HG02970 (cell line): ENCODE data around the gene KRT14.
"Not testable (repeated sequence)": the region's sequence is repeated elsewhere in the genome, so short reads cannot be mapped to it uniquely, and the experiment has no call there.

Experiments used
- ATAC-seq: cut with Tn5 transposase; IDR thresholded peaks from one replicate; pipeline ENCODE4 v1.9.1; 2021; ENCODE audit warnings: mild to moderate bottlenecking, moderate library complexity, moderate number of reproducible peaks; ENCODE audit not compliant: unreplicated experiment, low FRiP score

KRT14 gene

DNA sequence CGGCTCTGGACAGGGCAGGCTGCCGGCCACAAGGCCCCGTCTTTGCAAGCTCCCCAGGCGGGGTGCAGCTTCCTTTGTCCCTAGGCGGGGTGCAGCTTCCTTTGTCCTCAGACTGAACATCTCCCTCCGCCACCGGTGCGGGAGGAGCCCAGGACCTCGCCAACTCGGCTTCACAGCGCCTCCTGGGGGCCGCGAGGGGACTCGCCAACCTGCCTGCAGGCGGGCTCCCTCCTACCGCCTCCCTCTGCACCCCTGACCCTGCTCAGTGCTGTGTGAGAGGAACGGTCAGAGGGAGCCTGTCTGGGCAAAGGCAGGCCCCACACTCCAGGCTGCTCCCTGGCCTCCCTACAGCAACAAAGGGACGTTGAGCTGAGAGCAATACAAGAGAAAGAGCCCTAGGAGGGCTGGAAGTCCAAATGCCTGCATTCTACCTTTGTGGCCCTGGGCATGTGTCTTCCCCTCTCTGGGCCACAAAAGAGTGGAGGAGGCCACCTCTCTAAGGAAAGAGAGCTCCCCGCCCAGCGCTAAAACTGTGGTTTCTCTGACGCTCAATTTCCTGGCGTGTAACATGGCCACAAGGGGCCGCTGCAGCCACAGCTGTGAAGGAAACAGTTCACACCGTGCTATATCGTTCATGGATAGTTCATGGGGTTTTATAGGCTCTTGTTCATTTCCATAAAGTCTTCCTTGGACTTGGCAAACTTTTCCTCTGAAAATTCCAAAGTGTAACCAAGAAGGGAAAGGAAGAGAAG lies 37.7 kb downstream of the KRT14 start:
- no peak for ATAC-seq

DNA sequence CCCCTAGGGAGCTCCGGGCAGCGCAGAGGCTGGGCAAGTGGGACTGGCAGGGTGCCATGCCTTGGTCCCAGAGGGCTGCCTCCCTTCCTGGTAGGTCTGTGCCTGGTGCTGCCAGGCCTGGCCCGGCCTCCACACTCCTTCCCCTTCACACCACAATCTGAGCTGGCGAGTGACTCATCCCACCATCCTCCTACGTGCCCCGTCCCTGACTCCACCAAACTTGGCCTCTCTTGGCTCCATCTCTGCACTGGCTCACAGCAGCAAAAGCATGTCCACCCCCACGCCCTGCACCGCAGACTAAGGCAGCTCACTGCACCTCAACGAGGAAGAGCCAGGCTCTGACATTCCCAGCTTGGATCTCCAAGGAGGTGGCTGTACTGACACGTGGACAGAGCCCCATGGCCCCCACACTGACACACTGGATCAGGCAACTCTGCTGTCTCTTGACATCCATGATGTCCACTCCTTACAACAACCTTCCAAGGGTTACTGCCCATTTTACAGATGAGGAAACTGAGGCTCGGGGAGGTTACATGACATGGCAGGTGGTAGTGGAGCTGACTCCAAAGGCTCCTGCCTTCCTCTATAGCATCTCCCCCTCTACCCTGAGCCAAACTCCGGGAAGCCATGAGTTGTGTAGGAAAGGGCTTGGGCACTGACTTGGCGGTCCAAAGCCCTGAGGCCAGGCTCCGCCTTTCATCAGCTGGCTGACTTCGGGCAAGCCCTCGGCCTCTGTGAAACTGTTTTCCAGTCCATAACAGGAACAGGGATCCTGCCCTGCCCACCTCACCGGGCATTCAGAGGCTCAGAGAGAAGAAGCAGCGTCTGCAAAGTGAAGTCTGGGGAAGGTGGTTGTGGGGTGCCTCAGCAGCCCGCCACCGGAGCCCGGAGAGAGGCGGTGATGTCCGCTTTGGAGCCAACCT lies 38.5 kb downstream of the KRT14 start:
- ATAC-seq, result no peak

DNA sequence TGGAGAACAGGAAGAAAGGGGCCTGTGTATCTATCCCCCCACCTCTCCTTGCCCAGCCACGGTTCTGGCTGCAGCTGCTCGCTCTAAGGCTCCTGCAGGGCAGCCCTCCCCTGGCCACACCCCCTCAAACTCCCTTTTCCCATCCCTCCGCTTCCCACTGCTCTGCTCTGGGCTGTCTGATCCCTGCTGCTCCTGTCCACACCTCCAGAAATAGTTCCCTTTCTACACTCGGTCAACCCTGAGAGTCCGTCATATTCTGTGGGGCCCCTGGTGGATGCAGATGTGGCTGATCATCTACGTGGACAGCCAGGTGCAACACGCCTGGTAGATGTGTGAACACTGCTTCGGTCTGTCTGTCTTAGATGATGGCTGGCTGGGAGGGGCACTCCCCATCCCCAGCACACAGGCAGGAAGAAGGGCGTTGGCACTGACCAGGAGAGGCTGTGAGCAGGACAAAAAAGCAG lies 39.3 kb downstream of the KRT14 start:
- no peak for ATAC-seq

DNA sequence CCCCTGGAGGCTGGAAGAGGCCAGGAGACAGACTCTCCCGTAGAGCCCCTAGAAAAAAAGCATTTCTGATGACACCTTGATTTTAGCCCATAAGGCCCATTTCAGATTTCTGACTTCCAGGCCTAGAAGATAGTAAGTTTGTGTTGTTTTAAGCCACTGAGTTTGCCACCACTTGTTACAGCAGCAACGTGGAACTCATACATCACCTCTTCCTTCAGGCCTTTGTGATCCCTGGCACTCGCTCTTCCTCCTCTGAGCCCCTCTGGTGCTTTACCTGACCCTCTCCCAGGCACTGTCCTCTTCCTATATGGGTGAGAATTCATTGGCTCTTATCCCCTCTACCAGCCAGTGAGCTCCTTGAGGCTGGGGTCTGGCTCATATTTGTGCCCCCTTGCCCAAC lies 39.9 kb downstream of the KRT14 start:
- no peak for ATAC-seq

DNA sequence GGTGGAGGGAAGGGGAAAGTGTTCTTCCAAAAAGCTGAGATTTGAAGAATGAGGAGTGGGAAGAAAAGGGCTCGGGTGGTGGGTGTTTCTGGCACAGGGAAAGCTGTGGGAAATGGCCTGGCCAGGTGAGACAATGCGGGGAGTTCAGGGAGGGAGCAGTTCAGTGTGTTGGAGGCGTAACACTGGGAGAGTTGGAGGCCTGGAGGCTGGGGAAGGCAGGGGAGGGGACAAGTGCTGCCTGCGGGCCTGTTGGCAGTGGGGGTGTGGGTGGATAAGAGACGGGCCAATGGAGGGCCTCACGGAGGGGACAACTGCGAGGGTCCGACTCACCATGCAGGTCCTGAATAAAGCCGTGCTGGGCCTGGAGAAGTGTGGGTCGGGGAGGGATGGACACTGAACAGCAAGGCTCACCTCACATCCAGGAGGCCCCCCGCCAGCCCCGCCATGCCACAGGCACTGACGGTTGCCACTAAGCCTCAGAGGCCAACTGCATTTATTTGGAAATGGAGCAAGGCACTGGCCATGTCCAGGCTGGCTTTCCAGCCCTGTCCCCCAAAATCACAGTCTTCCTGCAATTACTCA lies 40.8 kb downstream of the KRT14 start:
- ATAC-seq, result no peak

DNA sequence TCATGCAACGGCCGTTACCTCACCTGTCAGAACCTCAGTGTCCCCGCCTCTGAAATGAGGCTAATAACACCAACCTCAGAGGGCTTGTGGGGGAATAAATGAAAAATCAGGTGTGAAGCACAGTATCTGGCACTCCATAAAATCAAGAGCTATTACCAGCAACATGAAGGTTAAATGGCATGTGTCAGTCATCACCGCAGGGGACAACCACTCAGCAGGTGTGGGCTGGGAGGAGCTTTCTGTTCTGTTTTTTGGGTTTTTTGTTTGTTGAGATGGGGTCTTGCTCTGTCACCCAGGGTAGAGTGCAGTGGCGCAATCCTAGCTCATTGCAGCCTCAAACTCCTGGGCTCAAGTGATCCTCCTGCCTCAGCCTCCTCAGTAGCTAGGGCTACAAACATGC lies 41.8 kb downstream of the KRT14 start:
- no peak for ATAC-seq

DNA sequence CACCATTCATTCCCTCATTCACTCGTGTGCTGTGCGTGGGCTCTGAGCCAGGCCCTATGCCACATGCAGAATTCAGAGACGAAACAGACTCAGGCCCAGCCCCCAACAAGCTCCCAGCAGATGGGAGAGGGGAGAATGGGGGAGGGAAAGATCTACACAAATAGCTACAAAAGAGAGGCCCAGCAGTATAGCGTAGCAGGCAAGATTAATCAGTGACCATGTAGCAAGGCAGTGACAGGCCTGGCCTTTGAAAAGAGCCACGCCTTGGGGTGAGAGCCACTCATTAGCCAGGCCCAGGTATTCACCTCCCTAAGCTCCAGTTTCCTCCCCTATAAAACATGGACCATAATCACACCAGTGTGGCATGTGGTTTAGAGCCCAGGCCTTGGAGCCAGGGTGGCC lies 42.2 kb downstream of the KRT14 start:
- ATAC-seq, result no peak

DNA sequence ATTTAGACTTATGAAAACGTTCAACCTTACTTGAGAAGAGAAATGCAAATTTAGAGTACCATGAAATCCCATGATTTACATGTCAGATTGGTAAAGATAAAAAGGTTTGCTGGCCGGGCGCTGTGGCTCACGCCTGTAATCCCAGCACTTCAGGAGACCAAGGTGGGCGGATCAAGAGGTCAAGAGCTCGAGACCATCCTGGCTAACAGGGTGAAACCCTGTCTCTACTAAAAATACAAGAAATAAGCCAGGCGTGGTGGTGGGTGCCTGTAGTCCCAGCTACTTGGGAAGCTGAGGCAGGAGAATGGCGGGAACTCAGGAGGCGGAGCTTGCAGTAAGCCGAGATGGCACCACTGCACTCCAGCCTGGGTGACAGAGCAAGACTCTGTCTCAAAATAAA lies 43.9 kb downstream of the KRT14 start:
- not testable (repeated sequence) for ATAC-seq

DNA sequence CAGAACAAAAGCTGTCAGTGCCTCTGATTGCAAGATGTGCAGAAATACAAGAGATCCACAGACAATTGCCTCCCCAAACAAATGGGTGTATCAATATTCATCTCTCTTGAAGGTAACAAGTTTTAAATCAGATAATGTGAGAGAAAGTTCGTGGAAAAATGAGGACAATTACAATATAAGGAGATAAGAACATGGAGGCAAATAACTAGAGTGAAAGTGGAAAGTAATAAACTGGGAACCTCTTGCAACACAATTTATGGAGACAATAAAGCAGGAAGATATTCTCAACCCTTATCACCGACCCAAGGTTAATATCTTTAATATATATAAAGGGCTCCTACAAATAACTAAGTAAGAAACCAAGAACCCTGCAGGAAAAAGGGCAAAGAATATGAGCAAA lies 44.3 kb downstream of the KRT14 start:
- no peak for ATAC-seq

DNA sequence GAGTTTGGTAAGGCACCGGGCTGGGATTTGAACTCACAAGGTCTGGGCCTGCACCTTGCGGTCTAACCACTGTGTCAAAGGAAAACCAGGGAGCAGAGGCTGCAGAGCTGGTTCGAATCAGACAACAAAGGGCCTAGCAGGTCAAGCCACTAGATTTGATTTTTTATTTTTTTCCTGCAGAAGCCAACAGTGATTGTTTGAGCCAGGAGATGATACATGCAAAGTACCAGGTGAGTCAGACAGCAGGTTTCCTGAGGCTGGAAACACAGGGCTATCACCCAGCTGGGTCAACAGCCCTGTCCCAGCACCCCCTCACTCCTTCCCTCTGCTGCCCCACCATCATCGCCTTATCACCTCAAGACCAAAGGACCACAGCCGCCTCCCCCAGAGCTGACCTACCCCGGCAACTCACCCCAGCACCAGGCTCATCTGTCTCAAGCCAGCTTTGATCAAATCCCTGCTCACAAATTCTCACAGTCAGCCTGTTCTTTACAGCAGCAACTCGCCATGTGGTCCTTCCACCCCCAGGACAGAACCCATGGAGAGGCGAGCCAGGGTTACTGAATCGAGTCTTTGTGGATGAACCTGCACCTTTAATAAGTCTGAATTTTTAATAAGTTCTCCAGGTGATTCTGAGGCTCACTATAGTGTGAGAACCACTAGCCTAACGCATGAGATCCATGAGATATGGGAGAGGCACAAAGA lies 45.6 kb downstream of the KRT14 start:
- ATAC-seq, result no peak

DNA sequence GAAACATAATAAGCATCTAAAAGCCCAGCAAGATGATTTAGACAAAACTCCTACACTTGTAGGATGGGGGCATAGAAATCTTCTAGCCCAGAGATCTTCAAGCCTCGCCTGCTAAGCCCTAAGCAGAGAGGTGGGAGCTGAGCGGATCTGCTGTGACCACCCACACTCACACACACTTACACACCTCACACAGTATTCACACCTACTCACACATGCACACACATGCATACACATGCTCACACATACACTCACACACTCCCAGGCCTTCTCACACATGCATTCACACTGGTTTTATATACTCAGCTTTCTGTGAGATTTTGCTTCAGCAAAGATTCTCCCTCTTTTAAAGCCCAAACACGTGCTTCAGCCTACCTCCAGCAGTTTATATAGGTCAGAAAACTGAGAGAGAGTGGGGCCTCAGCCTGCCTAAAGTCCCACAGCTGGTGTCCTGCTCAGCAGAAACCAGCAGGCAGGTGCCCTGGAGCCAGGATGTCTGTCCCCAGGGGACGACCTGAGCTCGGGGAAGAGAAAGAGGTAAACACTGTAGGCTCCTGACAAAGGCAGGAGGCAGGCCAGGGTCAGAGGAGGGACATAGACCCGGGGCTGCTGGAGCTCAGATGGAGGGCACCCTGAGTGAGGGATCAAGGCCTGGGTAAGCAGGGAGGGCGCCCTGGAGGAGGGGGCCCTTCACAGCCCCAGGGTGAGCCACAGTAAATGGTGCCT lies 46.6 kb downstream of the KRT14 start:
- no peak for ATAC-seq

DNA sequence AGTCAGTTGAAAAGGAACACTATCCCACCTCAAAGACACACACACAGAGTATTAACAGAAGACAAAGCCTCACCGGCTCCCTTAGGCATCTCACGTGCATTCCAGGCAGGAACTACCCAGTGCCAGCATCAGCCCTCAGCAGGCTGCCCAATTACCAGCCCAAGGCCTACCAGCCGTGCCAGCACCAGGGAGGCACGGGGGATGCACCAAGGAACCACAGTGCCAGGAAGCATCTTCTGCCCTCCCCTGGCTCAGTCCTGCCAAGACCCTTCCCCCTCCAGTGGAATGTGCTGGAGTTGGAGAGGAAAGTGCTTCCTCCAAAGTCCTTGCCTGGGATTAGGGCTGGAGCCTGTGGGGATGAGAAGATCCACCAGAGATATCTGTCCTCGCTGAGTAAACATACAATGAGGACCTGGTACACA lies 47.6 kb downstream of the KRT14 start:
- no peak for ATAC-seq

DNA sequence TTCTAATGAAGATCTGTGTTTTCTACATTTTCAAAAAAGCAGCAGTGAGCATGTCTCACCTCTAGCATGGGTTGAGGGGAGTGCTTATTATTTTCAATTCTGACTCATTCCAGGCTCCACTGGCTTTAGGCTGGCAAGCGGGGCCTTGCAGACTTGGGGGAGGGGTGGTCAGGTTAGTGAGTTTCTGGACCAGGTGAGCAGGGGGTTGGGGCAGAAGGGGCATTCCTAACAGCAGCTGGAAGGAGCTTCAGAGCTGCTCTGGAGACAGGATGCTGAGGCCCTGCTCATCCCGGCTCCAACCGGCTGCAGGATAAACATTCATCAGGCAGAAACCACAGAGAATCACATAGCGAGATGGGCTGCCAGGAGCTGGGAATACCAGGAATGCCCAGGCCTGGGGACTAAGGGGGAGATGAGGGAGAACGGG lies 48.1 kb downstream of the KRT14 start:
- no peak for ATAC-seq

DNA sequence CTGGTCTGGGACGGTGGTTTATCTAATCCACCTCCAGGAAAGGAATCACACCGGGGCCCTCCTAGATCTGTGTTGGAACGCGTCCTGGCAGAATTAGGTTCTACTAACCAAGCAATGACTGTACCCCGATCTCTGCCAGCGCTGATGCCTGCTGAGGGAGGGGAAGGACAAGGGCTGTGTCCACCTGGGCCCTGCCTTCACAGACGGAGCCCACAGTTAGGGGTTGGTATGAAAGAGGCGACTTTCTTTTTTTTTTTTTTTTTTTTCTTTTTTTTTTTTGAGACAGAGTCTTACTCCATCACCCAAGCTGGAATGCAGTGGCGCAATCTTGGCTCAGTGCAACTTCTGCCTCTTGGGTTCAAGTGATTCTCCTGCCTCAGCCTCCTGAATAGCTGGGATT lies 48.7 kb downstream of the KRT14 start:
- ATAC-seq, result no peak

DNA sequence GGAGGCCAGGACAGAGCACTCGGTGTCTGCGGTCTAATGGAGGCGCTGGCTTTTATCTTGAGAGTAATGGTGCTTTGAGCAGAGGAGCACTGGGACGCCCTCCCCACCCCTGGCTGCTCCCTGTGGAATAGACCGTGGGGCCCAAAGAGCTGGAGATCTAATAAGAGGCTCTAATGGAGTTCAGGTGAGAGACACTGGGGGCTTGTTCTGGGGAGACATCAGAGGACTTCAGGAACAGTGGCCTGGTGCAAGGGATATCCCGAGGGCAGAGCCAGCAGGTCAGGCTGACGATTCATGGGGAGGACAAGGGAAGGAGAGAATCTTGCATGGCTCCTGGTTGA lies 49.1 kb downstream of the KRT14 start:
- no peak for ATAC-seq

DNA sequence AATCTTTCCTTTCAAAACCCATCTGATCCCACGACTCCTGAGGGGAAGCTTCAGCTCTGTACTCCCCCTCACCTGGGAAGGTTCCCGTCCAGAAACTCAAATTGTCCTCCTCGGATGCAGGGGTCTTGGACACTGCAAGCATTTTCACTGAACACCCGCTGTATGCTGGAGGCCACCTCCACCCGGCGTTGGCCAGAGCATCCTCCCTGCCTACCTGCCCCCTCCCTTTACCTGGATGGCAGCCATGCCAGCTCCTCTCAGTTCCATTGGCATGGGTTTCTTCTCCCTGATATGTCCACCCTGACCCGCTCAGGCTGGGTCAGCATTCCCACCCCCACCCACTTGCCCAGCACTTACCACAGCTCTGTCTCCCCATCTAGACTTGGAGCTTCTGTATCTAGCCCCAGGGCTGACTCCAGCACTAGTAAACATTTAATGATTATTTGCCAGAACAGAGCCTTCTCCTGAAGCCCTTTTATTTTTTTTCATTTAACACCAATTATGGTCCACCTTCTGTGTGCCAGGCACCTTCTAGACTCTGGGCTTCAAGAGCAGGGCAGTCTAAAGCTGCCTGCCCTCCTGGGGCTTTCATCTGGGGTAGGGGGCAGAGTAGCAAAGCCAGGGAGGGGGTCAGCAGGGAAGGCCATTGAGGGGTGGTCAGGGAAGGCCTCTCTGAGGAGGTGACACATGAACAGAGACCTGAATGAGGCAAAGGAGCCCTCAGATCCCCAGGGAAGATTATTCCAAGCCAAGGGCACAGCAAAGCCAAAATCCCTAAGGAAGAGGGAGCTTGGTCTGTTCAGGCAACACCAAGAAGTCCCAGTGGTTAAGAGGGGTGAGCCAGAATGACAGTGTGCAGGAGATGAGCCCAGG lies 49.7 kb downstream of the KRT14 start:
- ATAC-seq, result no peak

DNA sequence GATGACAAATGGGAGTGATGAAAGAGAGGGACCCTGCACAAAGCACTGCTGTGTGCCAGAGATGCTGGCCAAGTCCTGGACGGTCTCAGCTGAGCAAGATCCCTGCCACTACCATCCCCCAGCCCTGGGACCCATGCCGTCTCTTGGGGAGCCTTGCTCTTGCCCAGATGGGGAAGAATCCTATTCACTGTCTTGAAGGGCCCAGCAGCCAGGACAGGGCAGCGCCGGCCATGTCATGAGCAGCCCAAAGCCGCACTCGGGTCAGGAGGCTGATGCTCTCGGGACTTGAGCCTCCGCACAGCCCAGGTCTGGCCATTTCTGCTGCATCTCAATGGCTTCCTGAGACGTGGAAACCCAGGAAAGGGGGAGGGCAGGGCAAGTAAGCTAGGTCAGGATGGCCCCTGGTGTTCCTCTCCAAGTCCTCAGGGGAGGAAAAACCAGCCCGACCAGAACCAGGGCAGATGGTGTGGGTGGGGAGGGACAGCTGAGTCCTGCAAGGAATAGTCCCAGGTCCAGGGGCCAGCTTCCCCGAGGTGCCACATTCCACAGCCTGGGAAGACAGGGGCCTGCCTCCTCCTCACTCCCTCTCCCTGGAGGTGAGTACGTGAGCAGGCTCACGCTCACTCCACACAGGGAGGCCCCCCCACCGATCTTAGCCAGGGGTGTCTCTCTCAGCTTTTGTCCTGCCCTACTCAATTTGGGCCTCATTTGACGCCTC lies 50.8 kb downstream of the KRT14 start:
- ATAC-seq, result no peak

DNA sequence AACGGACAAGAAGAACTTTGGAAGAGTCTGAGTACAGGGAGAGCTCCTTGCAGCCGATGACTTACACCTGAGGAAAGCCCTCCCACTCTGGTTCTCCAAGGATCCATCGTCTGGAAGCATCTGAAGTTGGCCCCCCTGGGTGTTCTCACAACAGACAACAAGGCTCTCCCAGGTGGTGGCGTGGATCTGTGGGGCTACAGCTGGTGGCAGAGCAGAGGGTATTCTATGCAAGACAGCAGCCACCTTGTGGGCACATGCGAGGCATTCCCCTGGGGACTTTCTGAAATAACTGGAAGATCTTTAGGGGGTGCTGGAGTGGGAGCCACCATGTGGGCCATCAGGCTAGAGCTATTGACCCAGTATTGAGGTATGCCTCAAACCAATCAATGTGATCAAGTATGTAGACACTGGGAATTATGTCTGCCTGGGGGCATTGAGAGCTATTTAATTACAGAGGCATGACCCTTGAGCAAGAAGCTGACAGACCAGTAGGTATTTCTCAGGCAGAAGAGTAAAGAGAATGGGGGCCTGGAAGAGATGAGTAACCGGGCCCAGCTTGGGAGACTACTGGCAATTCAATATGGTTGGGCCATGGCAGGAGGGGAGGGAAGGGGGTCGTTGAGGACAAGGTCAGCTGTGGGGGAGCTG lies 51.7 kb downstream of the KRT14 start:
- ATAC-seq, result no peak
